ENCODE data around the gene OFD1. TPM values are rescaled to one million over a fixed set of nuclear protein-coding genes. Genes with fewer than 3 reads are reported as not detected.
A peak's percentile ranks its signal among the peaks of the same experiment; 100 is the strongest.
"Not testable (repeated sequence)": the region's sequence is repeated elsewhere in the genome, so short reads cannot be mapped to it uniquely, and the experiment has no call there.

The OFD1 gene
- total RNA-seq, 1 donor from 2014 or later = 11.1 TPM

DNA sequence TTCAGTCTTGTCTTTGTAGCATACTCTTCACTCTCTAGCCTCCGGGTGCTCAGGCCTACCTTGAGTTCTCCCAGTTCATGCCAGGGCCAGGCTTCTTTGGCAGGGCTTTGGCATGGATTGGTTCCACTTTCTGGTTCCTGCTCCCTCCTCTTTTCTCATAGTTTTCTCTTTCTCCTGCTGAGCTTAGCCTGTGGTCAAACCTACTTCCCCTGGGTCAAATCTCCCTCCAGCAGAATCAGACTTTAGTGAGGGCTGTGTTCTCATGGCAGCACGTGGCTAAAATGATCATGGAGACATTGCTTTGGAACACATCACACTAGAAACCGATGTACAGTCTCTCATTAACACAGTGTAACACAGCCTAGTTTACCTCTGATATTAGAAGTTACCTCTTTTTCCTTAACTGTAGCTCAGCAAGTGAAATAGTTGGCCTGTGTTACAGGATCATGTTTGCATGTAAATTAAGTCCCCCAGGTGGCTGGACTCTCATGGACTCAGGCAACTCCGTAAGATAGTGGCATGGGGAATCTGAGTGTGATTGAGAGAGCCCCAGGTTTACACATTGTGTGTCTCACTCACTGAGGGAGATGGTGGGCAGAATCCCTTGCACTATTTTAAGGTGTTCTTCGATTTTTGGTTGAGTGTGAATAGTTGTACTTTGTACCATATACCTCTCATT is 32.3 kb upstream of the OFD1 start:
- DNase-seq (ENCODE audit: extremely low read depth, low read depth, low spot score) = no peak

DNA sequence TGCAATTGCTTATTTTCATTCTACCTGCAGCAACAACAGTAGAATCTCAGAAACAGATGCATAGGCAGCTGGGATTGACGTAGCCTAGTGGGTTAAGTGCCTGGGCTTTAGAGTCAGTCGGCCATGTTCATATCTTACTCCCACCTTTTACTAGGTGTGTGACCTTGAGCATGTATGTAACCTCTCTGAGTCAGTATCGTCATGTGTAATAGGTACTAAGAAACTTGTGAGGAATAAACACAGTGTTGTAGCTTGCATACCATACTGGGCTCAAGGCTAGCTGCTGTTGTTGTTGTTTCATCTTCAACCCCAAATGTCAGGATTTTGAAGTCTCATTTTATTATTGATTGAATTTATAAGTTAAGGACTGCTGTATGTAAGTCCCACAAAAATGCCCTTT is 31.4 kb upstream of the OFD1 start:
- DNase-seq (ENCODE audit: extremely low read depth, low read depth, low spot score) = no peak

DNA sequence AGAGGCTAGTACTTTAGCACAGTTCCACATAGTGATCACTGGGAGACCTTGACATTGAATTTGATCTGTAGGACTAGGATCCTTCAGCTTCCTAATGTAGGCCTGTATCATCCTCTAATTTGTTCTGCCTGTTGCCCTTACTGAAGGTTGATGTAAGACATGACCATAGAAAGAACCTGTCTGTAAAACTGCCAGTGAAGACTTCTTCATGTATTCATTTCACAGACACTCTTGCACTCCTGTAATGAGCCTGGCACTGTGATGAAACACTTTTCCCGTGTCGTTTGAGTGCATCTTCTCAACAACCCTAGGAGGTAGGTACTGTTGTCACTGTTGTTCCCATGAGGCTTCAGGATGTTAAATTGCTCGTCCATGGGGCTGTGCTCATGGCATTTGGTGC is 31.0 kb upstream of the OFD1 start:
- no peak for DNase-seq (ENCODE audit: extremely low read depth, low read depth, low spot score)

DNA sequence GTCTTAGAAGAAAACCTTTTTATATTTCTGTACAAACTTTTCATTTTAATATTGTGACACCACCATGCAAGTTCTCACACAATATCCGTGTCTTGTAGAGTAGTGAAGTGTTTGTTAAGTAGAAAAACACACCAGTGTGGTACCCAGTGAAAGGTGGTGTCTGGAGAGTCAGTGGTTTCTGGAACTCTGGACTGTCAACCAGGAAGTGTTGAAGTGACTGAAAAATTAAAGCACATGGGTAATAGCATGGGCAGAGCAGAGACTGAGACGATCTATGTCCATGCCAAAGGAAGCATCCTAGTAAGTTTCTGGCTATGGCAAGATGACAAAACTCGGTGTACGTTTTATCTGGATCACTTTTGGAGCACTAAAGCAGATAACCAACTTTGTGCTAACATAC is 23.4 kb upstream of the OFD1 start:
- no peak for DNase-seq (ENCODE audit: extremely low read depth, low read depth, low spot score)

DNA sequence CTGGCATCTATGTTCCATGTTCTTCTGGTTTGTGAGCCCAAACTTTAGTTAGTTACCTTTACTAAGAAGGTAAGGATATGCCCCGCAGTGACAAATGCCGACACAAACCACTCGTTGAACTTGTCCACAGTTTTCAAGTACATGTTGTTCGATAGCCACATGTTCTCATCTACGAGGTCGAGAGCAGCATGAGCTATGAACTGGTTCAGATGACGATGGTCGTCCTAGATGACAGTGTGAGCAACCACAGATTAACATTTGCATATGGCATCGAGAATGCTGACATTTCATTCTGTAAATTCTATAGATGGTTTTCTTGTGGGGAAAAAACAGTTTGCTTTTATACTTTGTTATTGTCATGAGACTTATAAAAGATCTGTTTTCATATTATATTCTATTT is 18.1 kb upstream of the OFD1 start:
- DNase-seq (ENCODE audit: extremely low read depth, low read depth, low spot score) = no peak

DNA sequence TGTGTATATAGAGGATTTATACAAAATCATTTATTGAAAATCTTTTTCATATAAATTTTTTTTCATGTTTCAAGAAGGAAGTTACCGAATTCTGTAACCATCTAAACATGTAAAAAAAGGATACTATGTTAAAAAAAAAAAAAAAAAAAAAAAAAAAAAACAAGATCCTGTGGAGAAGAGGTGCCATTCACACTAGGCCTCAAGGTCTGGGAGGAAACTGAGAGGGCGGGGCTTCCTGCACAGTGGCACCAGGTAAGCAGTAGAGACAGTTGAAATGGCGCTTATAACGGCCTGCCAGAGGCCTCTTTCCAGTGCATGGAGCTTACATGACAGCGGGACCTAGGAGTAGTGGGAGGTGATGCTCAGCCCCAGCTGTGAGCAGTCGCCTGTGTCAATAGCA is 17.6 kb upstream of the OFD1 start:
- no peak for DNase-seq (ENCODE audit: extremely low read depth, low read depth, low spot score)

DNA sequence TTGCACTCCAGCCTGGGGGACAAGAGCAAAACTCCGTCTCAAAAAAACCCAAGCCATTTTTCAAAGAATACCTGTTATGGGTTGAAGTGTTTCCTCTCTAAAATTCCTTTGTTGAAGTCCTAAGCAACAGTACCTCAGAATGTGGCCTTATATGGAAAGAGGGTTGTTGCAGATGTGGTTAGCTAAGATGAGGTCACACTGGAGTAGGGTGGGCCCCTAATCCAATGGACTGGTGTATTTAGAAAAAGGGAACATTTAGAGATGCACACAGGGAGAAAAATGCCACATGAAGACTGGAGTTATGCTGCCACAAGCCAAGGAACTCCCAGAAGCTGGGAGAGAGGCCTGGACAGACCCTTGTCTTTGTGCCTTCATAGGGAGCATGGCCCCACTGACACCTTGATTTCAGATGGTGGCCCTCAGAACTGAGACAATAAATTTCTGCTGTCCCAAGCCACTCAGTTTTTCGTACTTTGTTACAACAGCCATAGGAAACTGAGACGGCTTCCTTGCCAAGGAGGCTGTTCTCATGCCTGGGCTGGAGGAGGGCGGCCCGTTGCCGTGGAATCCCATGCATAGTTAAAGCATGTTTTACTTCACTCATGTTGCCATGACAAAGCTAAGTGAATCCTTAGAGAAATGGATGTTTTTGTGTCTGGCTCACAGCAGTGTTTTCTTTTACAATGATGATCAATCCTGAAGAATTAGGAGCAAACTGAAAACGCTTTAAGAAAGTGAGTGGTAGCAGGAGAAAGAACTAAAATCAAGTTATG is 16.7 kb upstream of the OFD1 start:
- no peak for DNase-seq (ENCODE audit: extremely low read depth, low read depth, low spot score)

DNA sequence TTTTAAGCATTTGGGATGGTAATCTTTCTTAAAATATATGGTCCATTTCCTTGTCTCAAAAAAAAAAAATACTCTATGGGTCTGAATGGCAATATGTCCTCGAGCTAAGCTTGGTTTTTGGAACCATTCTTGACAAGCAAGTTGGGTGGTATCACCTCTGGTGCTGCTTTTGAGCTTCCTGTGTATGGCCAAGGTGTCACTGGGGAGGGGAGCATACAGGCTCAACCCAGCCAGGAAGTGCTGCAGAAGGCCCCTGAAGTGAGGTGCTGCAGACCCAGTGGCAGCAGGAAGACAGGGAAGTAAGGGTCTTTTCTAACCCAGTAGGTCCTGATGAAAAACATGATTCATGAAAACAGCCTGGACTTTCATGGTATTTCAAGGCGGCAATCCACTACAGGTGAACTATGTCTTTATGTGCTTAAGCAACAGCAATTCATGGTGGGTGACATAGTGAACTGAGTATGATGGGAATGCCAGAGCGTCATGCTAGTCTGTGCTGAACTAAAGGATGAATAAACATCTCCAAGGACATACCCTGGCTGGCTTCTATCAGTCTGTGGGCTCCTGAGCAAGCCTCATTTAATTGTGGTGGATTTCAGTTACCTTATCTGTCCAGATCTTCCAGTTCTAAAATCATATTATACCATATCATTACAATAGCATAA is 15.2 kb upstream of the OFD1 start:
- DNase-seq (ENCODE audit: extremely low read depth, low read depth, low spot score) = no peak

DNA sequence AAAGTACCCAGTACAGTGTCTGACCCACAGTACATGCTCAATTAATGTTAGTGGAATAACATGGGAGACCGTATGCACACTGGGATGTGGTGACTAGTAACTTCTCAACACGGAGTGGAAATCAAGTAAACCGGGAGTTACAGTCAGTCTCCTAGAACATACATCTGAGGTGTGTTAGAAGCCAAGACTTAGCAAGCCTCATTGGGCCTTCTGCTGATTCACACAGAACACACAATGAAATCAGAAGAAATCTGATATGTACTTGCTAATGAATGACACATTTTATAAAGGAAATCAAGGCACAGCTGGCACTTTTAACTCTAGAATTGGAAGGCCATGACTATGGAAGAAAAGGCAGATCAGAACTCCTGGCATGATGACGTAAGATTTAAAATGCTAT is 13.2 kb upstream of the OFD1 start:
- no peak for DNase-seq (ENCODE audit: extremely low read depth, low read depth, low spot score)

DNA sequence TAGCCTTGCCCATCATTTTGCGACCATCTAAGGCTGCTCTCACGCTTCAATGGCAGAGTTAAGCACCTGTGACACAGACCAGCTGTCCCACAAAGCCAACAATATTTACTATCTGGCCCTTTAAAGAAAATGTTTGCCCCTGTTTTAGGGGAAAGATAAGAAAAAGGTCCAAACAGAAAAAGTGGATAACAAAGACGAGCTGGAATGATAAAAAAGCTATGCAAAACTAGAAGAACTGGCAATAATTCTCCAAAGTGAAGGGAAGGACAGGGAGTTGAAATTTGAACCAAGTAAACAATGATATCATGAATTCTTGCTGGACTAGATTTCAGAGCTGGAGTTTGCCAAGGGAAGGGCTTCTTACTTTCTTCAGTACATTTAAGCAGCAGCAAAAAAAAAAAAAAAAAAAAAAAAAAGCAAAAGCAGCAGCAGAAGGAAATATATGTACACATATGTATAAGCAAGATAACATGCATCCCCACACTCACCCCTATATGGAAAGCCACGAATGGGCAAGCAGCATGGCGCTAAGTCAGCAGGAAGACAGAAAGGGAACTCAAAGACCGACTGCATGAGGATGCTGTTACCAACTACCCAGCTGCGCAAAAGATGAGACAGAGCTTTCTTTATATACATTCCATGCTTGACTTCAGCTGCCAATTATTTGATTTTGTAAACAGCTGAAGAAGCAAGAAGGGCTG is 12.6 kb upstream of the OFD1 start:
- no peak for DNase-seq (ENCODE audit: extremely low read depth, low read depth, low spot score)

DNA sequence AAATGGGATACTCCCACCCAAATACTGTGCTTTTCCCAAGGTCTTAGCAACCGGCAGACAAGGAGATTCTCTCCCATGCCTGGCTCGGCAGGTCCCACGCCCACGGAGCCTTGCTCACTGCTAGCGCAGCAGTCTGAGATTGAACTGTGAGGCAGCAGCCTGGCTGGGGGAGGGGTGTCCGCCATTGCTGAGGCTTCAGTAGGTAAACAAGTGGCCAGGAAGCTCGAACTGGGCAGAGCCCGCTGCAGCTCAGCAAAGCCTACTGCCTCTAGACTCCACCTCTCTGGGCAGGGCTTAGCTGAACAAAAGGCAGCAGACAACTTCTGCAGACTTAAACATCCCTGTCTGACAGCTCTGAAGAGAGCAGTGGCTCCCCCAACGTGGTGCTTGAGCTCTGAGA is 9.7 kb upstream of the OFD1 start:
- DNase-seq (ENCODE audit: extremely low read depth, low read depth, low spot score) = not testable (repeated sequence)

DNA sequence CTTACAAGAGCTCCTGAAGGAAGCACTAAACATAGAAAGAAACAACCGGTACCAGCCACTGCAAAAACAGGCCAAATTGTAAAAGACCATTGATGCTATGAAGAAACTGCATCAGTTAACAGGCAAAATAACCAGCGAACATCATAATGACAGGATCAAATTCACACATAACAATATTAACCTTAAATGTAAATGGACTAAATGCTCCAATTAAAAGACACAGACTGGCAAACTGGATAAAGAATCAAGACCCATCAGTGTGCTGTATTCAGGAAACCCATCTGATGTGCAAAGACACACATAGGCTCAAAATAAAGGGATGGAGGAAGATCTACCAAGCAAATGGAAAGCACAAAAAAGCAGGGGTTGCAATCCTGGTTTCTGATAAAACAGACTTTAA is 8.0 kb upstream of the OFD1 start:
- DNase-seq (ENCODE audit: extremely low read depth, low read depth, low spot score) = not testable (repeated sequence)

DNA sequence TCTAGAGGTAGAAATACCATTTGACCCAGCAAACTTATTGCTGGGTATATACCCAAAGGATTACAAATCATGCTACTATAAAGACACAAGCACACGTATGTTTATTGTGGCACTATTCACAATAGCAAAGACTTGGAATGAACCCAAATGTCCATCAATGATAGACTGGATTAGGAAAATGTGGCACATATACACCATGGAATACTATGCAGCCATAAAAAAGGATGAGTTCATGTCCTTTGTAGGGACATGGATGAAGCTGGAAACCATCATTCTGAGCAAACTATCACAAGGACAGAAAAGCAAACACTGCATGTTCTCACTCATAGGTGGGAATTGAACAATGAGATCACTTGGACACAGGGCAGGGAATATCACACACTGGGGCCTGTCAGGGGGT is 4.0 kb upstream of the OFD1 start:
- not testable (repeated sequence) for DNase-seq (ENCODE audit: extremely low read depth, low read depth, low spot score)

DNA sequence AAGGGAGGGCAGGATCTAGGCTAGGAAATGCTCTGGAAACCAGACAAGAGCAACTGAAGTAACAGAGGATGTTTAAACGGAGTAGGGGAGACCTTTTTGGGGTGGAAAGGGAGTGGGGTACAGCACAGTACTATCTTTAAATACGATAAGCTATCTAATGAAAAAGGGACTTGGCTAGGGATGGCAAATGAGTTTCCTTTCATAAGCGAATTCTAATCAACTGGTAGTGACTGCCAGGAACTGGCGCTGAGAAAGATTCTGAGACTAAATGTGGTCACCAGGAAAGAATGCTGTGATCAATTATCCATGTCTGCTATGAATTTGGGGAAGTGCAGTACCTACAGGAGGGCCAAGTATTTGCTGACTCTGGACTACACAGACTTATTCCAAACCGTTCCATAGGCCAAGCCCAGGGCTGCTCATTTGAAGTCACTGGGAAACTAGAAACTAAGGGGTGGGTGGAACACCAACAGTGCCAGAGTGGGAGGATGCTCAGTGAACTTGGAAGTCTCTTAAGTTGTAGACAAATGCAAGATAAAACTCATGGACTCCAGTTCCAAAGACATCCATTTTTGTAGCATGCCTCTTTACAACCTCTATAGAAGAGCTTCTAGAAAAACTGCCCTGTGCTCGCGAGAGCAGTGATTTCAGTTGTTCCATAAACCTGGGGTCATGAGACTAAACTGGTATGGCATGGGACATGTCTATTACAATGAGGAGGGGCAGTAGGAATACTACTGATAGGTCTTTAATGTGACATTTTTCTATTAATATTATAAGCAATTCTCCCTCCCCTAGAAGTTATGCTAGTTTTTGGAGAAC is 2.1 kb upstream of the OFD1 start:
- no peak for DNase-seq (ENCODE audit: extremely low read depth, low read depth, low spot score)

DNA sequence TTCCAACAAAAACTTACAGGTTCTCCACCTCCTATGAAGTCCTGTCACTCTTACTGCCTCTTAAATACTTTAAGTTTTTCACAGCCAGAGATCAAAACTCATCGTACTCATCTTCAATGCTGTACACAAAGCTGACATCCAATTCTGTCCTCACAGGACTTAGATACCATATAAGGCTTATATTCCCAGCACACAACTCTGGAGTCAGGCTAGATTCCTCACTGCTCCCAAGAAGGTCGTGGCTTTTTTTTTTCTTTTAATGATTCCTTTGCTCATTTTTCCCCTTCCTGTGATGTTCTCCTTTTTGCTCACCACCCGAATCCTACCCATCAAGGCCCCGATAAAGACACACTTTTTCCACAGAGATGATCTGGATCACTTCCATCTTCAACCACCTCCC is 1.0 kb upstream of the OFD1 start:
- DNase-seq (ENCODE audit: extremely low read depth, low read depth, low spot score) = no peak

DNA sequence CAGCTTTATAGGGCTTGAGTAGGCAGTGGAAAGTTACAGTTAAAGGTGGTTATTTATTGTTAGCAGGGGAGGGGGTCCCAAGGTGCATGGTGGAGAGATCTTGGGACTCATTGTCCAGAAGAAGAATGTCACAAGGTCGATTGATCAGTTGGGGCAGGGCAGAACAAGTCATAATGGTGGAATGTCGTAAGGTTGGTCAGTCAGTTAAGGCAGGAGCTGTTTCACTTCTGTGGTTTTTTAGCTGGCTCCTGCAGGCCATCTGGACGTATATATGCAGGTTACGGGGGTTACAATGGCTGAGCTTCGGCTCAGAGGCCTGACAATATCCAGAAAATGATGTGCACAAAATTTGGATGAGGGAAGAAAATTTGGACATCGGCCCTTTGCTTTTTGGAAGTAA is 7.1 kb downstream of the OFD1 start:
- DNase-seq (ENCODE audit: extremely low read depth, low read depth, low spot score) = no peak

DNA sequence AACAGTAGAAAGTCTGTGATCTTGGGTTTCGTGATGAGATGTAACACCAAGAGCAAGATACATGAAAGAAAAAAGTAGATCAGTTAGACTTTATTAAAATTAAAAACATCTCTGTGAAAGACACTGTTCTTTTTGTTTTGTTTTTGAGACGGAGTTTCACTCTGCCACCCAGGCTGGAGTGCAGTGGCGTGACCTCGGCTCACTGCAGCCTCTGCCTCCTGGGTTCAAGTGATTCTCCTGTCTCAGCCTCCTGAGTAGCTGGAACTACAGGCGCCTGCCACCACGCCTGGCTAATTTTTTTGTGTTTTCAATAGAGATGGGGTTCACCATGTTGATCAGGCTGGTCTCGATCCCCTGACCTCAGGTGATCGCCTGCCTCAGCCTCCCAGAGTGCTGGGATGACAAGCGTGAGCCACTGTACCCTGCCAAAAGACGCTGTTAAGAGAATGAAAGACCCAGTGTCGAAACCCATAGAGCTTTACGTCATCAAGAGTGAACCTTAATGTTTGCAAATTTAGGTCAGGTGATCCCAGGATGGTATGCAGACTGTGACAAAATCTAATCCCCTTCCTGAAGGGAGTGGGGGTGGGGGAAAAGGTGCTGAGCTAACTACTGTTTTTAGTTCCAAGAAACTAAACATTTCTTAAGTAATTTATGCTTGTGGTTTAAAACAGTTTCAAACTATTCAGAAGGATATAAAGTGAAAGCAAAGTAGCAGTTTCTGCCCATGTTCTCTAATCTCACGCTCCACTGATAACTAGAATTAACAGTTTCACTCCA is 8.0 kb downstream of the OFD1 start:
- no peak for DNase-seq (ENCODE audit: extremely low read depth, low read depth, low spot score)

DNA sequence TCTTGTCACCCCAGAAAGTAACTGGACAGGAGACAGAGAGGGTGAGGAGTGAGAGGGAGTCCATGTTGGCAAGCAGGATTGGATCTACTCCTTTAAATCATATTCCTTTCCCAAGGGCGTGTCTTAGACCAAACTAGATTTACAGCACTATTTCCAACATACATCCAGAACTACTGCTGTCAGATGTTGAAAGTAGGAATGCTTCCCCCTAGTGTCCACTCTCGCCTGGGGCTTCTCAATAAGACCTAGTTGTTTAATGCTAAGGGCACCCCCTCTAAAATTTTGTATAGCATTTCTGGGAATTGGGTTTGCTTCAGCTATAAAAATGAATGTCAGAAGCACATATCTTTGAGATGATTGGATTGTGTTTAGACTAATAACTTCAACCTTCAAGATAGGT is 13.3 kb downstream of the OFD1 start:
- DNase-seq (ENCODE audit: extremely low read depth, low read depth, low spot score) = peak; percentile 29

DNA sequence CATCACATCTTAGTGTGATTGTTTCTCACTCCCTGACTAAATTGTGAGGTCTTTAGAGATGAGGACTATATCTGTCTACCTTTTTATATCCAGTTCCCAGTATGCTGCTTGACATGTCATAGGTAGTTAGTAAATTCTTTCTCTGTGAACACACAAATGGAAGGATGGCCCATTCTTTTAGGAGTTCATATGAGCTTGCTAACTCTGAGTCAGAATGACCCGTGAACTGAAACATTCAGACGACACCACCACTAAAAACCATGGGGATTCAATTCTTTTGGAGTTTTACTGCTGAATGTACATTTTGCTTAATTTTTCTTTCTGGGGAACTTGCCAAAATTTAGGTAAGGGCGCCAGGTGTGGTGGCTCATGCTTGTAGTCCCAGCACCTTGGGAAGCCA is 13.9 kb downstream of the OFD1 start:
- DNase-seq (ENCODE audit: extremely low read depth, low read depth, low spot score) = no peak

DNA sequence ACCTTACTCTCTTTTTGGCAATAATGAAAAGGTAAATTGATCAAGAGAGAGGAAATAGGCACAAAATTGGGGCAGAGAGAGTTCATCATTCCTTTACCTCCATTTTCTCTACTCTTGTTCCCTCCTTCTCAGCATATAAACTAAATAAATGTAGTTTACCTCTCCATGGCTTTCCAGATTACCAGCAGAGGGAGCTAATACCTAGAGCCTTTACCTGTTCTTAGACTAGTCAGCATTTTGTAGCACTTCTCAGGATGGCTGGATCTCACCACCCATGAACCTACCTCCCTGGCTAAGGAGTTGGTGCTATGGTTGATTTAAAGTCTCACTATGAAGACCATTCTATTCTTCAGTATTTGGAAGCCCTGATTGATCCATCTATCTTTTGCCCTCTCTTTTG is 15.7 kb downstream of the OFD1 start:
- no peak for DNase-seq (ENCODE audit: extremely low read depth, low read depth, low spot score)

Measured in glomerular endothelial cell (primary cell).